GDM1 (cell line): ENCODE results near the gene RIPPLY1.
"Not testable (repeated sequence)": the region's sequence is repeated elsewhere in the genome, so short reads cannot be mapped to it uniquely, and the experiment has no call there.

Experiments used
- DNase-seq: peaks from one replicate; lab custom pipeline; 2025; lab: John Stamatoyannopoulos, UW

Gene RIPPLY1

DNA sequence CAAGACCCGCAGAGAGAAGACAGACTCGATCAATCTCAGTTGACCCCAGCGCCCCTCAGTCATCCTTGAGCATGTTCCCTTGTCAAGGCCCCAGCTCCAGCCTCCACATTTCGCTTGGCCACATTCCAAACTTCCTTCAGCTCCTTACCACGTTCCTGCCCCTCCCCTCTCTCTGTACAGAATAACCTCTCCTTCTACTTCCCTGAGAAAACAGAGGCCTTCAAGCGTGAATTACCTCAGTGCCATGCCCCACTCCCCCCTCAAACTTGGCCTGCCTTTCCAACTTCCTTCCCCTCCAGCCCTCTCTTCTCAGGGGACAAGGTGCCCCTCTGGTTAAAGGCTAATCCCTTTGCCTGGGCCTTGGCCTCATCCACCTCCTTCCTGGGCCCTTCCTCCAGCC, 3.2 kb upstream of the RIPPLY1 start:
- no peak for DNase-seq

GRCh38 chrX:106905064-106905708, 2.0 kb upstream of the RIPPLY1 start:
- no peak for DNase-seq

GRCh38 chrX:106903856-106904528, 851 bp upstream of the RIPPLY1 start:
- no peak for DNase-seq

DNA sequence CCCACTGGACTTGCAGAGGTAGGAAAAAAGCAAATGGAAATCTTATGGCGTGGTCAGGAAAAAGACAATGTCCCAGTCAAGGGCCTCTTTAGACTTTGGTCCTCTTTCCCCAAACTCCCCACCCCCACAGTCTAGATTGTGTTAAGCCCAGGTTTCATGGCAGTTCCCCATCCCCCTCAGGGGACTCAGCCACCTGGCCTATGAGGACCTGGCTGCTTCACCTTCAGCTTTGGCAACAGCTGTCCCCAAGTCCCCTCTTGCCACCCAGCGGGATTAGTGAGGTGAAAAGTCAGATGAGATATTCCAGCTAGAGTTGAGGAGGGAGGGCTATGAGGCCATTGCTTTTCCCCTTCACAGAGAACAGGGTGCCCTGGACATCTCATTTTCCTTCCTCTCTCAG, 457 bp downstream of the RIPPLY1 start:
- DNase-seq = no peak

DNA sequence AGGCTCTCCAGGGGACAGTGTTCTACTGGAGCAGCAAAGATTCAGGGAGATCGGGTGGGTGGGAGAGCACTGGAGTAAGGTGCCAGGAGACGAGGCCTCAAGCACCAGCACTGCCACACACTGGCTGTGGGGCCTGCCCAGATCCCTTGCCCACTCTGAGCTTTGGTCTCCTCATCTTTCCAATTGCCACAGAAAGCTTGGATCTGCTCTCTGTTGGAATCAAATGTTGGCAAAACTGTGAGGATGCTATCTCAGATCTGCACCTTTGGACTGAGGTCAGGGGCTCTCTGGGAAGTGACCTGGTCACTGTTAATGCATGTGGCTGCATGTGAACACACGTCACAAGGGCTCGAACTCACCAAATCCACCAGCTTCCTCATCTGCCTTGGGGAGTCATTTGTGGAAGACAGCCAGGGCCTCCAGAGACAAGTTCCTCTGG, 1.3 kb downstream of the RIPPLY1 start:
- DNase-seq = no peak

GRCh38 chrX:106901341-106901740, 1.8 kb downstream of the RIPPLY1 start:
- no peak for DNase-seq

DNA sequence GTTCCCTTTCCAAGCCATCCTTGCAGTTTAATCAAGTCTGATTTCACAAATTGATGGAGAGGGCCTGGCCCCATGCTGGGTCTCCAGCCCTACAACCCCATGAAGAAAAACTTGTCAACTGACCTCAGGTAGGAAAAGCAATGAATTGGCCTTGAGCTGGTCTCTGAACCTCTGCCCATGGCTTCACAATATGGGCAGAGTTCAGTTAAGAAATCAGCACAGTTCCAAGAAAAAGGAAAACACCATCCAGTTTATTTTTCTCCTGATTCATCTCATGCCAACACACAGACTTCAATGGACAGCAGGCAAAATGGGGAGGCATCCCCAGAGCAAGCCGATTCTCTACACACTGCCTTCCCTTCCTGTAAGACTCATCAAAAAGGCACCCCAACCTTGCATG, 3.3 kb downstream of the RIPPLY1 start:
- DNase-seq = no peak

DNA sequence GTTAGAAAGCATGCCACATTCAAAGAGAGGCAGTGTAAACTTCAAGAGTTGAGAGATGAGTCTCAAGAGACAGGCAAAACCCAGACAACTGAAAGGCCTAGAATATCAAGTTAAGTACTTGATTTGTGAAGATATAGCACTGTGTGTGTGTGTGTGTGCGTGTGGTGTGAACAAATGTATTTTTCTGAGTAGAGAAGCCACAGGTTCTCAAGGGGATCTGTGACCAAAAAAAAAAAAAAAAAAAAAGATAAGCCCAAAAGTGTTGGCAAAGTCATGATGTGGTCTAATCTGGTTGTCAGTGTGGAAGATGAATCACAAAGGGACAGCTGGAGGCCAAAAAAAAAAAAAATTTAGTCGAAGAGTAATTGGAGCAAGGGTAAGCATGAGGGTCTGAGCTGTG, 3.9 kb downstream of the RIPPLY1 start:
- no peak for DNase-seq

GRCh38 chrX:106898462-106898861, 4.7 kb downstream of the RIPPLY1 start:
- peak; percentile 12 for DNase-seq

DNA sequence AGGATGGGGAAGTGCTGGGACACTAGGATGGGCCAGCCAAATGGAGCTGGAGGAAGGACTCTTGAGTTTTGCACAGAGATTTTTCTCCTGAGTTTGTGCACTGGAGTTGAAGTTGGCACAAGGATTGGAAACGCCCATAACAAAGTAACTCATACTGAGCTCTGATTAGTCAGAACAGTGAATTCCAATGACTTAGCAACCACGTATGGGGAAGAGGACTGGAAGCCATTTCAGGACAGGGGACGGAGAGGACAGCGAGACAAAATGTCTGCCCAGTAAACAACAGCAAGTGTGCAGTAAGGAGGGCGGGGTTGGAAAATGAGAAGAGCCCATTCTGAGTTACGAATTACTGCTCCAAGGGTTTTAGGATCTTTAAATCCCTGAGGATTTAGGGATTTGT, 5.9 kb downstream of the RIPPLY1 start:
- no peak for DNase-seq

GRCh38 chrX:106894978-106895452, 8.1 kb downstream of the RIPPLY1 start:
- no peak for DNase-seq

GRCh38 chrX:106894392-106894909, 8.7 kb downstream of the RIPPLY1 start:
- peak; percentile 38 for DNase-seq

GRCh38 chrX:106891762-106892460, 11.2 kb downstream of the RIPPLY1 start:
- no peak for DNase-seq

DNA sequence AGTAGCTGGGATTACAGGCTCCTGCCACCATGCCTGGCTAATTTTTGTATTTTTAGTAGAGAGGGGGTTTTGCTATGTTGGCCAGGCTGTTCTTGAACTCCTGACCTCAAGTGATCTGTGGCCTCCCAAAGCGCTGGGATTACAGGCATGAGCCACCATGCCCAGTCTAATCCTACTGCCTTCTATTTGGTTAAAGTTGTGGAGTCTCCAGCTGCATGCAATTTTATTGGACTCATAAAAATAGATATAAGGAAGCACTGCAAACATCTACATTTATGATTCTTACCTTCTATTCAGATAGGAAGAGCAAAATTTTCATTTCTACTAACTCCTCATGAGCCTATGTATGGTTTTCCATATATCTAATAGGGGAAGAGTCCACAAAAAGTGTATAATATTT, 13.7 kb downstream of the RIPPLY1 start:
- no peak for DNase-seq

DNA sequence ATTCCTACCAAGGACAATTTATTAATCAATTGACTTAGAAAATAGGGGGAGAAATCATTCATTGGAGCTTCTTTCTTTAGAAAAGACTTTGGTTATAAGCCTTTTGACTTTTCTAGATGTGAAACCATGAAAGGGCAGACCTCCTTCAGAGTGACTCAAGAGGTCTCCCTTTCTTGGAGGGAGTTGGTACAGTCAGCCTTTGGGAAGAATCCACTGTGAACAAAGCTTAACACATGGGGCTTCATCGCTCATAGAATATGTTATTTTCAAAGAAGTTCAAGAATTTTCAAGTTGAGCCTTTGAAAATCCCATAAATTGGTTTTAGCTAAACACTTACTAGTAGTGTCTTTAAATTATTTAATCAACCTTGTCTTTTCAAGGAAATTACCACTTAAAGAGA, 28.0 kb downstream of the RIPPLY1 start:
- no peak for DNase-seq

GRCh38 chrX:106874075-106874474, 29.1 kb downstream of the RIPPLY1 start:
- no peak for DNase-seq

DNA sequence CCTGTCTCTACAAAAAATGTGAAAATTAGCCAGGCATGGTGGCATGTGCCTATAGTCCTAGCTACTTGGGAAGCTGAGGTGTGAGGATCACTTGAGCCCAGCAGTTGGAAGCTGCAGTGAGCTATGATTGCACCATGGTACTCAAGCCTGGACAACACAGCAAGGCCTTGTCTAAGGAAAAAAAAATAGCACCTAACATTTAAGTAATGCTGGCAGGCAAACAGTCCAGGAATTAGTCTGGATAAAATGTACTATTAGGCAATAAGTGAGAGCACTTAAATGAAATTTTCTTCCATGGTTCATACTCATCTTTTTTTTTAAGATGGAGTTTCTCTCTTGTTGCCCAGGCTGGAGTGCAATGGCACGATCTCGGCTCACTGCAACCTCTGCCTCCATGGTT, 30.3 kb downstream of the RIPPLY1 start:
- DNase-seq = not testable (repeated sequence)

- DNase-seq = no peak
These were observed 39.4 kb downstream of the RIPPLY1 start for GRCh38 chrX:106863697-106864096.

- DNase-seq = no peak
These were observed 40.0 kb downstream of the RIPPLY1 start for GRCh38 chrX:106862972-106863688.
